GM19455 (cell line): ENCODE data around the gene MARK3.

Experiments
- ATAC-seq: cut with Tn5 transposase; IDR thresholded peaks from one replicate; pipeline ENCODE4 v1.9.1; 2021; ENCODE audit not compliant: unreplicated experiment

The MARK3 gene

GRCh38 chr14:103545219-103545914, 160.2 kb downstream of the MARK3 start:
- no peak for ATAC-seq

- ATAC-seq = no peak
Measured at GRCh38 chr14:103545915-103546651, 160.9 kb downstream of the MARK3 start.

- no peak for ATAC-seq
Measured at GRCh38 chr14:103546652-103547454, 161.6 kb downstream of the MARK3 start.

- ATAC-seq = no peak
Measured at GRCh38 chr14:103547455-103547940, 162.3 kb downstream of the MARK3 start.

GRCh38 chr14:103547941-103548462, 162.8 kb downstream of the MARK3 start:
- no peak for ATAC-seq

GRCh38 chr14:103548463-103549351, 163.5 kb downstream of the MARK3 start:
- ATAC-seq = no peak

GRCh38 chr14:103549361-103550311, 164.4 kb downstream of the MARK3 start:
- ATAC-seq = no peak

GRCh38 chr14:103550451-103551337, 165.5 kb downstream of the MARK3 start:
- no peak for ATAC-seq

- ATAC-seq = no peak
Measured at GRCh38 chr14:103551338-103551762, 166.1 kb downstream of the MARK3 start.

GRCh38 chr14:103552011-103552845, 167.0 kb downstream of the MARK3 start:
- no peak for ATAC-seq

- ATAC-seq = no peak
Measured at GRCh38 chr14:103552846-103553210, 167.6 kb downstream of the MARK3 start.
